Measurements from ENCODE around the gene SRRM4.

Gene SRRM4

GRCh38 chr12:119117936-119118335 lies 136.6 kb downstream of the SRRM4 start:
- no peak for DNase-seq (ENCODE audit: low read depth)

GRCh38 chr12:119118625-119119024 lies 137.3 kb downstream of the SRRM4 start:
- no peak for DNase-seq (ENCODE audit: low read depth)

- no peak for DNase-seq (ENCODE audit: low read depth)
Measured at GRCh38 chr12:119122047-119122446, 140.7 kb downstream of the SRRM4 start.

- no peak for DNase-seq (ENCODE audit: low read depth)
Measured at GRCh38 chr12:119122751-119123150, 141.4 kb downstream of the SRRM4 start.

GRCh38 chr12:119128527-119128926 lies 147.2 kb downstream of the SRRM4 start:
- DNase-seq (ENCODE audit: low read depth) = no peak

- DNase-seq (ENCODE audit: low read depth) = no peak
Measured at GRCh38 chr12:119129827-119130434, 148.6 kb downstream of the SRRM4 start.

GRCh38 chr12:119130523-119130922 lies 149.2 kb downstream of the SRRM4 start:
- DNase-seq (ENCODE audit: low read depth) = no peak

GRCh38 chr12:119134284-119135072 lies 153.1 kb downstream of the SRRM4 start:
- no peak for DNase-seq (ENCODE audit: low read depth)

GRCh38 chr12:119136811-119137410 lies 155.6 kb downstream of the SRRM4 start:
- no peak for DNase-seq (ENCODE audit: low read depth)

- no peak for DNase-seq (ENCODE audit: low read depth)
Measured at GRCh38 chr12:119139448-119139847, 158.1 kb downstream of the SRRM4 start.

GRCh38 chr12:119145367-119145766 lies 164.0 kb downstream of the SRRM4 start:
- no peak for DNase-seq (ENCODE audit: low read depth)

- DNase-seq (ENCODE audit: low read depth) = no peak
Measured at GRCh38 chr12:119147847-119148448, 166.6 kb downstream of the SRRM4 start.

- DNase-seq (ENCODE audit: low read depth) = no peak
Measured at GRCh38 chr12:119149270-119149669, 167.9 kb downstream of the SRRM4 start.

GRCh38 chr12:119151445-119152026 lies 170.2 kb downstream of the SRRM4 start:
- no peak for DNase-seq (ENCODE audit: low read depth)

GRCh38 chr12:119153477-119154434 lies 172.4 kb downstream of the SRRM4 start:
- DNase-seq (ENCODE audit: low read depth) = no peak

GRCh38 chr12:119154435-119154818 lies 173.1 kb downstream of the SRRM4 start:
- no peak for DNase-seq (ENCODE audit: low read depth)

- DNase-seq (ENCODE audit: low read depth) = no peak
Measured at GRCh38 chr12:119156401-119157044, 175.2 kb downstream of the SRRM4 start.

GRCh38 chr12:119157528-119157927 lies 176.2 kb downstream of the SRRM4 start:
- no peak for DNase-seq (ENCODE audit: low read depth)

- no peak for DNase-seq (ENCODE audit: low read depth)
Measured at GRCh38 chr12:119157978-119158377, 176.6 kb downstream of the SRRM4 start.

- DNase-seq (ENCODE audit: low read depth) = no peak
Measured at GRCh38 chr12:119158402-119158801, 177.1 kb downstream of the SRRM4 start.

- no peak for DNase-seq (ENCODE audit: low read depth)
Measured at GRCh38 chr12:119159844-119160243, 178.5 kb downstream of the SRRM4 start.
